ENCODE data around the gene PSMD9. TPM values are rescaled to one million over a fixed set of nuclear protein-coding genes. Genes with fewer than 3 reads are reported as not detected.

Gene PSMD9
- total RNA-seq, 1 experiment from 2014 or later: 39.9 TPM

DNA sequence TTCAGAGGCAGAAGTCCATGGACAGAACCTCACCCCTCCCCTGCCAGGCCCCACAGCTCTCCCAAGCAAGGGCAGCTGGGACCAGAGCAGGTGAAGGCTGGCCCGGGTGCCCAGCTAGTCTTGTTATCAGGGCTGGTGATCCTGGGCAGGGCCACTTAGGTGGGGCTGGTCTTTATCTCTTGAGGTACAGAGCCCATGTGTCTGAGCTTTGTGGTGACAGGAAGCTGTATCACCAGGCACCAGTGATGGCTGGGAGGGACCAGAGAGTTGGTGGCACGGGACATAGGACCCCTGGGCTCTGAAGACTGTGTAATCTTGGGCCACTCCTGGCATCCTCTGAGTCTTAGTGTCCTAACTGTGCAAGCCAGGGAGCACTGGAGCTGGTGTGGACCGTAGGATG is 17.1 kb upstream of the PSMD9 start:
- Histone ChIP-seq H2BK12ac (ENCODE audit: insufficient read length, low read depth, low read length) (no peak overlapping the region), H3K9ac (ENCODE audit: extremely low read depth, insufficient read length, low read length) (no peak overlapping the region), H3K27ac (ENCODE audit: insufficient read length, low read depth, low read length) (no peak overlapping the region), H4K91ac (ENCODE audit: insufficient read length, low read depth, low read length) (no peak overlapping the region), H4K5ac (ENCODE audit: insufficient read length, low read depth, low read length) (no peak overlapping the region), H3K79me2 (ENCODE audit: insufficient read depth, low read length) (no peaks in the 10 kb centered on the region), H3K23ac (ENCODE audit: insufficient read length, low read depth, low read length) (no peak overlapping the region), H2BK120ac (ENCODE audit: low read depth, low read length, poor library complexity, severe bottlenecking) (no peak overlapping the region), H3K23me2 (ENCODE audit: insufficient read length, low read depth, low read length, poor library complexity, severe bottlenecking) (no peaks in the 10 kb centered on the region), H3K4ac (ENCODE audit: low read depth, low read length) (no peak overlapping the region), H3K27me3 (ENCODE audit: insufficient read depth, low read length) (no peaks in the 10 kb centered on the region), H2AK5ac (ENCODE audit: insufficient read length, low read length) (no peak overlapping the region), H2AFZ (ENCODE audit: low read length) (no peak overlapping the region), H3T11ph (ENCODE audit: low read length) (no peak overlapping the region), H3K79me1 (ENCODE audit: insufficient read depth, low read depth, low read length, poor library complexity, severe bottlenecking) (no peaks in the 10 kb centered on the region), H3K56ac (ENCODE audit: insufficient read length, low read depth, low read length) (no peak overlapping the region), H3K4me2 (ENCODE audit: insufficient read depth, insufficient read length, low read length) (no peak overlapping the region), H2BK20ac (ENCODE audit: low read depth, low read length, poor library complexity, severe bottlenecking) (no peak overlapping the region), H3K9me3 (ENCODE audit: control insufficient read depth, low read depth, low read length) (no peaks in the 10 kb centered on the region), H3K14ac (ENCODE audit: insufficient read depth, low read length) (no peak overlapping the region), H2BK15ac (ENCODE audit: low read depth, low read length) (no peak overlapping the region), H4K8ac (replicated peaks; ENCODE audit: insufficient read length, low read depth, low read length) (no peak overlapping the region), H3K18ac (ENCODE audit: insufficient read length, low read depth, low read length) (no peak overlapping the region), H3K4me1 (ENCODE audit: insufficient read depth, low read length) (no peaks in the 10 kb centered on the region), H4K20me1 (ENCODE audit: control insufficient read depth, insufficient read depth, insufficient read length) (no peaks in the 10 kb centered on the region), H2BK5ac (ENCODE audit: insufficient read length, low read length) (no peak overlapping the region)
- Mint-ChIP-seq H3K9me3 (no peaks in the 10 kb centered on the region; a peak in 1 of 5 replicates), H3K27ac (no peak overlapping the region), H3K4me3 (no peak overlapping the region), H3K4me1 (peaks cover 4% of the 10 kb centered on the region in 2 experiments; a peak in 3 of 4 replicates), H3K27me3 (ENCODE audit: low read depth) (no peaks in the 10 kb centered on the region; the same call in 1 of the 2 replicates), H3K36me3 (ENCODE audit: insufficient read depth in 1 of 3, low read depth in 3 of 3) (no peaks in the 10 kb centered on the region)
- DNase-seq: no peak
- no CpG with 5 or more reads among the region's 3 CpGs for WGBS (ENCODE audit: extremely low coverage, insufficient read length, low lambda C conversion rate)
- TF ChIP-seq, protein P1, sequence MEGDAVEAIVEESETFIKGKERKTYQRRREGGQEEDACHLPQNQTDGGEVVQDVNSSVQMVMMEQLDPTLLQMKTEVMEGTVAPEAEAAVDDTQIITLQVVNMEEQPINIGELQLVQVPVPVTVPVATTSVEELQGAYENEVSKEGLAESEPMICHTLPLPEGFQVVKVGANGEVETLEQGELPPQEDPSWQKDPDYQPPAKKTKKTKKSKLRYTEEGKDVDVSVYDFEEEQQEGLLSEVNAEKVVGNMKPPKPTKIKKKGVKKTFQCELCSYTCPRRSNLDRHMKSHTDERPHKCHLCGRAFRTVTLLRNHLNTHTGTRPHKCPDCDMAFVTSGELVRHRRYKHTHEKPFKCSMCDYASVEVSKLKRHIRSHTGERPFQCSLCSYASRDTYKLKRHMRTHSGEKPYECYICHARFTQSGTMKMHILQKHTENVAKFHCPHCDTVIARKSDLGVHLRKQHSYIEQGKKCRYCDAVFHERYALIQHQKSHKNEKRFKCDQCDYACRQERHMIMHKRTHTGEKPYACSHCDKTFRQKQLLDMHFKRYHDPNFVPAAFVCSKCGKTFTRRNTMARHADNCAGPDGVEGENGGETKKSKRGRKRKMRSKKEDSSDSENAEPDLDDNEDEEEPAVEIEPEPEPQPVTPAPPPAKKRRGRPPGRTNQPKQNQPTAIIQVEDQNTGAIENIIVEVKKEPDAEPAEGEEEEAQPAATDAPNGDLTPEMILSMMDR (conservative IDR thresholded peaks at IDR 0.05): no peak

Measured in H9 (cell line).